Measurements from ENCODE around the gene LRRC27.
"Not testable (repeated sequence)": the region's sequence is repeated elsewhere in the genome, so short reads cannot be mapped to it uniquely, and the experiment has no call there.

DNA sequence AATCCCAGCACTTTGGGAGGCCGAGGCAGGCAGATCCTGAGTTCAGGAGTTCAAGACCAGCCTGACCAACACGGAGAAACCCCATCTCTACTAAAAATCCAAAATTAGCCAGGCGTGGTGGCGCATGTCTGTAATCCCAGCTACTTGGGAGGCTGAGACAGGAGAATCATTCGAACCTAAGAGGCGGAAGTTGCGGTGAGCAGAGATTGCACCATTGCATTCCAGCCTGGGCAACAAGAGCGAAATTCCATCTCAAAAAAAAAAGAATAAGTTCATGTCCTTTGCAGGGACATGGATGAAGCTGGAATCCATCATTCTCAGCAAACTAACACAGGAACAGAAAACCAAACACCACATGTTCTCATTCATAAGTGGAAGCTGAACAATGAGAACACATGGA lies 17.1 kb upstream of the LRRC27 start:
- not testable (repeated sequence) for TF ChIP-seq POLR2A (IDR thresholded peaks at IDR 0.05)
- TF ChIP-seq, protein P1, sequence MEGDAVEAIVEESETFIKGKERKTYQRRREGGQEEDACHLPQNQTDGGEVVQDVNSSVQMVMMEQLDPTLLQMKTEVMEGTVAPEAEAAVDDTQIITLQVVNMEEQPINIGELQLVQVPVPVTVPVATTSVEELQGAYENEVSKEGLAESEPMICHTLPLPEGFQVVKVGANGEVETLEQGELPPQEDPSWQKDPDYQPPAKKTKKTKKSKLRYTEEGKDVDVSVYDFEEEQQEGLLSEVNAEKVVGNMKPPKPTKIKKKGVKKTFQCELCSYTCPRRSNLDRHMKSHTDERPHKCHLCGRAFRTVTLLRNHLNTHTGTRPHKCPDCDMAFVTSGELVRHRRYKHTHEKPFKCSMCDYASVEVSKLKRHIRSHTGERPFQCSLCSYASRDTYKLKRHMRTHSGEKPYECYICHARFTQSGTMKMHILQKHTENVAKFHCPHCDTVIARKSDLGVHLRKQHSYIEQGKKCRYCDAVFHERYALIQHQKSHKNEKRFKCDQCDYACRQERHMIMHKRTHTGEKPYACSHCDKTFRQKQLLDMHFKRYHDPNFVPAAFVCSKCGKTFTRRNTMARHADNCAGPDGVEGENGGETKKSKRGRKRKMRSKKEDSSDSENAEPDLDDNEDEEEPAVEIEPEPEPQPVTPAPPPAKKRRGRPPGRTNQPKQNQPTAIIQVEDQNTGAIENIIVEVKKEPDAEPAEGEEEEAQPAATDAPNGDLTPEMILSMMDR (IDR thresholded peaks at IDR 0.05): not testable (repeated sequence)
